SH-SY5Y (cell line): ENCODE results near the gene GBP4.

Source experiments
- GATA2 ChIP-seq: IDR thresholded peaks from 2 replicates; pipeline ENCODE4 v1.6.1; 2011; ENCODE audit warnings: mild to moderate bottlenecking, low read depth, low read length
- GATA3 ChIP-seq: IDR thresholded peaks from 2 replicates; pipeline ENCODE4 v1.6.1; 2011; ENCODE audit warnings: low read depth, mild to moderate bottlenecking, low read length, moderate library complexity

GBP4 gene

GRCh38 chr1:89147678-89148658, 50.8 kb downstream of the GBP4 start:
- TF ChIP-seq GATA2 (no peak), GATA3 (no peak)

- TF ChIP-seq GATA3 (no peak), GATA2 (no peak)
Observed at GRCh38 chr1:89146721-89147120, 52.0 kb downstream of the GBP4 start.

GRCh38 chr1:89143484-89143883, 55.3 kb downstream of the GBP4 start:
- no peak for TF ChIP-seq GATA2
- TF ChIP-seq GATA3: no peak

- TF ChIP-seq GATA3 (no peak), GATA2 (no peak)
Observed at GRCh38 chr1:89142160-89142559, 56.6 kb downstream of the GBP4 start.

GRCh38 chr1:89133747-89134146, 65.0 kb downstream of the GBP4 start:
- TF ChIP-seq GATA3: no peak
- no peak for TF ChIP-seq GATA2
